DMS 273 (cell line): ENCODE measurements around the gene FOXL2NB.
"Not testable (repeated sequence)": the region's sequence is repeated elsewhere in the genome, so short reads cannot be mapped to it uniquely, and the experiment has no call there.

Experiments
- DNase-seq: peaks from one replicate; lab custom pipeline; 2025; ENCODE audit not compliant: unreplicated experiment; lab: John Stamatoyannopoulos, UW

The FOXL2NB gene

GRCh38 chr3:138946663-138947494, at the start of gene FOXL2NB, which contains the start of gene FOXL2:
FOXL2NB (plus strand) TSS chr3:138947217; CDS start chr3:138947365, 148 bp downstream.
FOXL2 (minus strand) TSS chr3:138947137; CDS start chr3:138946722, 415 bp downstream.
- peak; percentile 90 for DNase-seq

GRCh38 chr3:138898301-138898700, 48.7 kb upstream of the FOXL2NB start:
- no peak for DNase-seq

GRCh38 chr3:138898708-138899107, 48.3 kb upstream of the FOXL2NB start:
- DNase-seq: no peak

- no peak for DNase-seq
Observed at GRCh38 chr3:138899351-138899991, 47.5 kb upstream of the FOXL2NB start.

GRCh38 chr3:138901567-138901966, 45.5 kb upstream of the FOXL2NB start:
- no peak for DNase-seq

GRCh38 chr3:138902171-138902570, 44.8 kb upstream of the FOXL2NB start:
- DNase-seq: no peak

GRCh38 chr3:138907539-138907938, 39.5 kb upstream of the FOXL2NB start:
- DNase-seq: no peak

- no peak for DNase-seq
Observed at GRCh38 chr3:138908846-138909245, 38.2 kb upstream of the FOXL2NB start.

- no peak for DNase-seq
Observed at GRCh38 chr3:138909904-138910303, 37.1 kb upstream of the FOXL2NB start.

GRCh38 chr3:138911621-138912020, 35.4 kb upstream of the FOXL2NB start:
- DNase-seq: no peak

- no peak for DNase-seq
Observed at GRCh38 chr3:138912237-138912636, 34.8 kb upstream of the FOXL2NB start.

- DNase-seq: no peak
Observed at GRCh38 chr3:138913766-138914165, 33.3 kb upstream of the FOXL2NB start.

GRCh38 chr3:138914870-138915502, 32.0 kb upstream of the FOXL2NB start:
- no peak for DNase-seq

- peak; percentile 99 for DNase-seq
Observed at GRCh38 chr3:138915503-138916498, 31.2 kb upstream of the FOXL2NB start.

- DNase-seq: peak; percentile 52
Observed at GRCh38 chr3:138916824-138917223, 30.2 kb upstream of the FOXL2NB start.

GRCh38 chr3:138919325-138919724, 27.7 kb upstream of the FOXL2NB start:
- no peak for DNase-seq

GRCh38 chr3:138921316-138922292, 25.4 kb upstream of the FOXL2NB start:
- no peak for DNase-seq

- not testable (repeated sequence) for DNase-seq
Observed at GRCh38 chr3:138922400-138922799, 24.6 kb upstream of the FOXL2NB start.

GRCh38 chr3:138923531-138923994, 23.5 kb upstream of the FOXL2NB start:
- DNase-seq: peak; percentile 96
